Stimulated activated CD8-positive, alpha-beta memory T cell treated with anti-CD3 and anti-CD28 coated beads, Interleukin-7, amount 100 ng/mL, for 1 hour (primary cell): Measurements from ENCODE around the gene ADGRG7.
"Not testable (repeated sequence)": the region's sequence is repeated elsewhere in the genome, so short reads cannot be mapped to it uniquely, and the experiment has no call there.

Source experiments
- DNase-seq, 2 donors: peaks; one replicate each; pipeline ENCODE4 v3.0.0-alpha.2; 2020; ENCODE audit warnings: low read depth in 2 of 2

ADGRG7 gene

GRCh38 chr3:100647657-100648056, 38.3 kb downstream of the ADGRG7 start:
- no peak for DNase-seq

DNA sequence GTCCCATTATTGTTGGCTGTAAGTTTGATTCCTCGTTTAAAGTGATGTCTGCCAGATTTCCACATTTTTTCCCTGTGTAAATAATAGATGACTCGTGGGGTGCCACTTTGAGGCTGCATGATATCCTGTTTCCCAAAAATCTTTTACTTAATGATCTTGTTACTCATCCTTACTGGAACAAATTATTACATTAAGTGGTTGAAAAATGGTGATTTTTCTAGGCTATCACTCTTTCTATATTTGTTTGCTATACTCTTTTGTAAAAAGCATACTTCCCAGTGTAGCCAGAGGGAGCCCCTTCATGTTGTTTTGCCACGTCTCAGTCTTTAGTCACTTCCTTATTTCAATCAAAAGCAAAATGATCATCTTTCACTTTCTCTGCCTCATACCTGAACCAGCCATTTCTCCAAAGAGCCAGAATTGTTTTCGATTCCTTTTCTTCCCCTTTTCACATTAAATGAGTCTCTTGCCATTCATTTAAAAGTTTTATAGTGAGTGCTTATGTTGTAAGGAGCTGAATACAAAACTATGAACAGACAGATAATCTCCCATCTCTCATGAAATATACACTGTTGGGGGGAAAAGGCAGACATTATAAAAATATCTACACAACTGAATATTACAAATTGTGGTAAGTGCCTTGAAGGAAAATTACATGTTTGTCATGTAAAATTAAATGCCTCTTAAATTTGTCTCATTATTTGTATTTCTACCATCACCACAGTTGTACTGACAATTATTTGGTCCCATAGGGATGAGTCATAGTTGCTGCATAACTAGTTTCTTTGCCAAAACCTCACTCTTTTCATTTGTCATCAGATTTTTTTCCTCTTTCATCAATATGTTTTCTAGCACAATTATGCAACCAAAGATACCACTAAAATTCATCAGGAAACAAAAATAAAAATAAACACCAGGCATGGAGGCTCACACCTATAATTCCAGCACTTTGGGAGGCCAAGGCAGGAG, 41.5 kb downstream of the ADGRG7 start:
- DNase-seq, result no peak

GRCh38 chr3:100653604-100654294, 44.3 kb downstream of the ADGRG7 start:
- no peak for DNase-seq

DNA sequence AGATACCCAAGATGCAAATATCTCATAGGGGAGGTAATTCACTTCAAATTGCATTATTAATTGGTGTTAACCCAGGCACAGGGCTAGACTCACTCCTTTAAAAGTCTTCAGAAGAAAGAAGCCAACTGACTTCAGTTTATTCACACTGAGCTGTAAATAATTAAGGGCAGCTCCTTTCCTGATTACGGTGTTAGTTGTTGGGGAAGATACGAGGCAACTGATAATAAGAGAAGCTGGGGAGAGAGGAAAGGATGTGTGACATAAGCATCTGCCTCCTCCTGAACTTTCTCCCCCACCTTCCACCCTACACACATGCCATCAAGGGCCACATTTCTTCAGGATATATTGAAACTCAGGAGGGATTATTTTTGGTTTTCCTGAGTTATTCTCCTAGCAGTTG, 47.5 kb downstream of the ADGRG7 start:
- DNase-seq, result no peak

- not testable (repeated sequence) for DNase-seq
These were observed 51.9 kb downstream of the ADGRG7 start for GRCh38 chr3:100661294-100661693.

- DNase-seq, result no peak
These were observed 52.9 kb downstream of the ADGRG7 start for GRCh38 chr3:100662113-100662823.

GRCh38 chr3:100665230-100665629, 55.8 kb downstream of the ADGRG7 start:
- no peak for DNase-seq

GRCh38 chr3:100666699-100667098, 57.3 kb downstream of the ADGRG7 start:
- DNase-seq, result not testable (repeated sequence)

- DNase-seq, result not testable (repeated sequence)
These were observed 57.9 kb downstream of the ADGRG7 start for GRCh38 chr3:100667316-100667715.

- DNase-seq, result not testable (repeated sequence)
These were observed 61.6 kb downstream of the ADGRG7 start for GRCh38 chr3:100670995-100671394.

GRCh38 chr3:100681496-100681895, 72.1 kb downstream of the ADGRG7 start:
- no peak for DNase-seq

- no peak for DNase-seq
These were observed 72.9 kb downstream of the ADGRG7 start for GRCh38 chr3:100682056-100682853.

DNA sequence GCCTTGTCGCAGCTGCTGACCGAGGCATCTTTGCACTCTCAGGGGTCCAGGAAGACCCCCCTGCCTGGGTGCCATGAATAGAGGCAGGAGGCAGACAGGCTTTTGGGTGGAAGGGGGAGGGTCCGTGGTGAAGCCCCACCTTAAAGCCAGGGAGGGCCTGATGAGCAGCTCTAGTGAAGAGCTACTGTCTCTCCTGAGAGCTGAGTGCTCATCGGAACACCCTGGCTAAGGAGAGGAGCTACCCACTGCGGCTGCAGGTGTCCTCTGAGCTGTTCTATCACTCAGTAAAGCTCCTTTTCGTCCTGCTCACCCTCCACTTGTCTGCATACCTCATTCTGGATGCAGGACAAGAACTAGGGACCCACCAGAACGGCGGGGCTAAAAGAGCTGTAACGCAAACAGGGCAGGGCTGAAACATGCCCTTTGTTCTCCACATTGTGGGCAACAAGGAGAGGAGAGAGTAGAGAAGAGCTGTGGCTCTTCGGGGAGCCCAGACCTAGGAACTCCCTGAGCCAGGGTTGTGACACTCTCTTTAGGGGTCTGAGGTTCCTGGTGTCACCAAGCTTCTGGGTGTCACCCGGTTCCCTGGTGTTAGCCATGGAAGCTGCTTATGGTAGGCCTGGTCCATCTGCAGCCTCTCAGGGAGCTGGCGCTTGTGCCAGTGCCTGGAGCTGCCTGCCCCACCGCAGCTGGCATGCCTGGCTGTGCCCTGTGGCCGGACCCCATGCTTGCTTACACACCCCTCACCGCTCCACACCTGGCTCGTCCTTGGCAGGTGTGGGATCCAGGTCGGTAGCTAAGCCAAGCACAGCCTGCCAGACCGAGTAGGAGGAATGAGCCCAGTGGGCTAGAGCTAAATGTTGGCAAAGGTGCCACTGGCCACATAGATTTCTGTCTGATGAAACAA, 73.7 kb downstream of the ADGRG7 start:
- no peak for DNase-seq

DNA sequence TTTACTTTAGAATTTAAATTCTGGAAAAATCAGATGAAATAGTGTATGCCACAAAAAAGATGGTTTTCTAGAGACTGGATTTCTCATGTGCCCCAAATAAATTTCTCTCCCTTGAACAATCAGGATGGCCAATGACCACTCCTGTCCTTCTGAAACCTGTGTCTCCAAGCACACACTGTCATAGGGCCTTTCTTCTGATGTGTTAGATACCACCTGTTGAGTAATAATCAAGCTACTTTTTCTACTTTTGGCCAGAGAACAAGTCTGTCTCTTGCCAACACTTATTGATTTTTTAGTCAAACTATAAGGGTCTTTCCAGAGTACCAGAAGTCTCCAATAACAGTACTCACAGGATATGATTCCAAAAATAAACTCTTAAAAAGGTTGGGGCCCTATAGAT, 83.8 kb downstream of the ADGRG7 start:
- no peak for DNase-seq

DNA sequence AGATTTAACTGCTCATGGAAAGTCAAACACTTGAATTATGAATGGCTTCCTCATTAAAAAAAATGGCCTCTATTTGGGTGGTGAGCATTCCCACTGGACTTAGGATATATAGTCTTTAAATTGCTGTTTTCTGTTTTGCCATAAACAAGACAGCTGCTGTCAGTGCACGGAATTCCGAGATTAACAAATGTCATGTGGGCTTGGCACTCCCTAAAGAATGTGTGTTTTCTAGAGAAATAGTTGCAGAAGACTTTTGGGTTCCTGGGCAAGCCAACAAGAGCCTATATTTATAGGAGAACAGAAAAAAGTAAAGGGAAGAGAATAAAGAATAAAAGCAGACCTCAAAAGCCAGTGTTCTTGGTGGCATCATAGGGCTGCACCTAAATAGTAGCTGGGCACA, 86.3 kb downstream of the ADGRG7 start:
- DNase-seq, result no peak

DNA sequence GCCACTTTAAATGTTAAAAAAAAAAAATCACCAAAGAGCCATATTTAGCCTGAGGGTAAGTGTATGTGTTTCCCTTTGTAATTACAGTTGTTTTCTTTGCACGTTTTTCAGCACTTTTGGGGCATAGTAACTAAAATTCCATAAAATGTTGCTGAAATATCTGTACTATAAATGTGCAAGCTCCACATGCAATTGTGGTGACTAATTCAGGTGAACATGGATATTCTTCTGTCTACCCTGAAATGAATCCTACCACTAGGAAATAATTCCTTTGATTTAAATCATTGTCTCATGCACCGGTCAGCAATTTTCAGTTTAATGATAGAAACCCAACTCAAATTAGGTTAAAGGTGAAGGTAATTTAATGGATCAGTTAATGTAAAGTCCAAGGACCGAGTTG, 86.8 kb downstream of the ADGRG7 start:
- no peak for DNase-seq

DNA sequence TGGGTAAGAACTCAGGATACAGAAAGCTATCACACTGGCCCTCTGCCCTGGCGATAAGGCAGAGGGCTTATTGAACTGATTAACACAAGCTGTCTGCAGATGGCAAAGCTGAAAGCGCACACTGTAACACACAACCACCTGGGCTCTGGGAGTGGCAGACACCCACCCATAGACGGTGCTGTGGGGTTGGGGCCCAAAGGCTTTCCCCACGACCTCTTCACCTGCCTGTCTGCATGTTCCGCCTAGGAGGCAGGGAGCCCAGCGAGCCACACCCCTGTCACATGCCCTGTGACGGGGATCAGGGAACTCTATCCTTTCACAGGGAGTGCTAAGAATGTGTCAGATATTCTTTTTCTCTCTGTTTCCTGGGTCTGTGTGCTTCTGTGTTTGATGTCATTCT, 87.8 kb downstream of the ADGRG7 start:
- DNase-seq, result no peak

GRCh38 chr3:100697723-100698285, 88.4 kb downstream of the ADGRG7 start:
- no peak for DNase-seq

GRCh38 chr3:100698736-100699135, 89.3 kb downstream of the ADGRG7 start:
- no peak for DNase-seq

GRCh38 chr3:100700708-100701107, 91.3 kb downstream of the ADGRG7 start:
- no peak for DNase-seq
